Stimulated activated CD8-positive, alpha-beta memory T cell treated with anti-CD3 and anti-CD28 coated beads, Interleukin-12 subunit alpha, Interleukin-12 subunit beta, amount 100 ng/mL, for 24 hours (primary cell): ENCODE measurements around the gene PLEKHA5.

Source experiments
- DNase-seq: peaks from one replicate; pipeline ENCODE4 v3.0.0-alpha.2; 2020; ENCODE audit errors: extremely low read depth

The PLEKHA5 gene

GRCh38 chr12:19130224-19131024, 891 bp downstream of the PLEKHA5 start:
- DNase-seq, result no peak

- DNase-seq, result no peak
Measured at GRCh38 chr12:19131025-19131444, 1.5 kb downstream of the PLEKHA5 start.

GRCh38 chr12:19138551-19138950, 9.0 kb downstream of the PLEKHA5 start:
- DNase-seq, result no peak

DNA sequence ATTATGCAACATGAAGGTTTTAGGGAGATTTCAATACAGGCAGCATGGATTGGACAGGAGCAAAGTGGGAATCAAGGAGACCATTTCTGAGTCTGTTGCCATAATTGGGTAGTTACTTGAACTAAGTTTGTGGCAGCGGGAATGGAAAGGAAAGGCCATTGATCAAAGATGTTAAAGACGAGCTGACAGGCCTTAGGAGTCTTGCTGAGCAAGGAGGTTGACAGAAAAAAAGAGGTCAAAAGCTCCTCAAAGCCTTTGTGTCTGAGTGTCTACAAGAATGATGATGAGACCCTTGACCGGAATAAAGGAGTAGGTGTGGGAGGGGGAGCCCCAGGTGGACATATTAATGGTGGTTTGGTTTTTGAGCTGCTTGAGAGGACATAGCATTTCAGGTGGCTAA, 9.4 kb downstream of the PLEKHA5 start:
- DNase-seq, result no peak

GRCh38 chr12:19139615-19140194, 10.2 kb downstream of the PLEKHA5 start:
- DNase-seq, result no peak

GRCh38 chr12:19140381-19141236, 11.1 kb downstream of the PLEKHA5 start:
- DNase-seq, result no peak

DNA sequence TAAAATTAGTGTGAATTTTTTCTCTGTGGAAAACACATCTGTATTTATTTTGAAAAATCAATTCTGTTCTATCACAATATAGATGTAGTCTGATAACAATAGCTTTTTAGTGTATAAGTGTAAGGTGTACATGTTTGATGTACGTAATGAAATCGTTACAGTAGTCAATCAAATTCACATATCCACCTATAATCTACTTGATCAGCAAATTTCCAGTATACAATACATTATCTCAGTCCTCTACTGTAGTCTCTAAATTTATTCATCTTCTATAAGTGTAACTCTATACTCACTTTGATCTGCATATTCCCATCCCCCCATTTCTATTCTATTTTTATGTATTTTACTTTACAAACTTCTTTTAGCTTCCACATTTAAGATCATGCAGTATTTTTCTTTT, 13.0 kb downstream of the PLEKHA5 start:
- no peak for DNase-seq

DNA sequence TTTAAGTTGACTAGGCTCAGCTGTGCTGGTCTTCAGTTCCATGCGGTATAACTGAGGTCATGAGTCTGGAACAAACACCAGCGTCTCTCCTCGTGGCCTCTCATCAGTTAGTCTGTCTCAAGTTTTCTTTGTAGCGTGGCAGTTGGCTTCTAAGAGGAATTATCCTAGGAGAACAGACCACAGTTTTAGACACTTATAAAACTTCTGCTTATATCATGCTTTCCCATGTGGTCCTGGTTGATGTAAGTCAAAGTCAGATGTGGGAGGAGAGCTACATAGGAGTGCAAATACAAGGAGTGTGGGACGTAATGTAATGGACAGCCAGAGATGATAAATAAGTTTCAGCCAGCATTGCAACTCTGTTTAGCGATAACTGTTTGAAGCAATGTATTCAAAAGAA, 14.8 kb downstream of the PLEKHA5 start:
- DNase-seq, result no peak

DNA sequence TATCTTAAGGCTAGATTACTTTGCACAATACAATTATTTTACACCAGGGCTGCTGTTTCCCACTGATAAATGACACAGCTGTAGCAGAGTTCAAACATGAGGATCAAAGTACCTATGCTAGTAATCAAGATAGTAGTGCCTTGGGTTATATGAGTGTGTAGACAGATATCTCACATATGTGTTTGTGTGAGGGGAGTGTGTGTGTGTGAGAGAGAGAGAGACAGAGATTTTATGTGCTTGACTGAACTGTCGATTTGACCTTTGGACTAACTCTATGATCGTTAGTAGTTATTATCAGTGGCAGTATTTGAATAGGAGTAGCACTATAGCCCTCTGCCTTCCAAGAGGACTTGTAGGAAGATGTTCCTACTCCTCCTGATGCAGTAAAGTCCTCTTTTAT, 15.5 kb downstream of the PLEKHA5 start:
- DNase-seq, result no peak

DNA sequence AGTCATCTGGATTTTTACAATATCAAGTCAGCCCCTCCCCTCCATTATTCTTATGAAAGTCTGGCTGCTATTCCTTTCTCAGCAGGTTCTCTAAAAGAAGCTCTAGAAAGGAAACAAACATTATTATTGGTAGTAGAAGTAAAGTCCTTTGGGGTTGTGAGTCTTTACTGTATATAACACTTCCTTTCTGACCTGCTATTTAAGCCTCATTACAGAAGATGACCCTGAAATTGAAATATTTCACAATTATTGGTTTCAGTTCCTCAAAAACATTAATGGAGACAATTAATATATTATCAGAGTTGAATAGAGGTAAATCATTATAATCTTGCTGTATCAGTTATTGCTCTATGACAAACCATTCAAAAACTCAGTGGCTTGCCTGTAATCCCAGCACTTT, 19.3 kb downstream of the PLEKHA5 start:
- no peak for DNase-seq

DNA sequence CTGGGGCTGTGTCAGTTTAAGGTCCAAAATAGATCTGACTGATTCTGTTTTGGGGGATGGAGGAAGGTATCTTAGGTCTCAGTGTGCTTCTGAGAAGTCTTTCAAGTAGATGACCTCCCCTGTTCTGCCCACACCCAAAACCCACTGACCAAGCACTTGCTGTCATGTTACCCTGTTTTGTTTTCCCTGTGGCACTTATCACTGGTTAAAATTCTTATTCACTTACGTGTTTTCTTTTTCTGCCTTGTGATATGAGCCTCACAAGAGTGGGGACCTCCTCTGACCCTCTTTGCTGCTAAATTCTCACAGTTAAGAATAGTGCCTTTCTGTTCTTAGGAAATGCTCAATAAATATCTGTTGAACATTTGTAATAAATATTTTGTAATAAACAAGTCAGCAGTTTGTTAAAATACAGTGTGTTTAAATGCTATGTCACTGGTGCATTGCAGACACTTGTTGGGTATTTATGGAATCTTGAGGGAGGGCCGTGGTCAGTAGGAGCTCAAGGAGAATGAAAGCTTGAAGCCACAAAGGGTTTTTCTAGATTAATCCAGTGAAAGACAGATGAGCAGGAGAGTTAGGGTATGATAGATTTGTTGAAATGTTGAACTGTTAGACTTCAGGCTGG, 20.9 kb downstream of the PLEKHA5 start:
- DNase-seq, result no peak

- DNase-seq, result no peak
Measured at GRCh38 chr12:19151298-19151697, 21.8 kb downstream of the PLEKHA5 start.

DNA sequence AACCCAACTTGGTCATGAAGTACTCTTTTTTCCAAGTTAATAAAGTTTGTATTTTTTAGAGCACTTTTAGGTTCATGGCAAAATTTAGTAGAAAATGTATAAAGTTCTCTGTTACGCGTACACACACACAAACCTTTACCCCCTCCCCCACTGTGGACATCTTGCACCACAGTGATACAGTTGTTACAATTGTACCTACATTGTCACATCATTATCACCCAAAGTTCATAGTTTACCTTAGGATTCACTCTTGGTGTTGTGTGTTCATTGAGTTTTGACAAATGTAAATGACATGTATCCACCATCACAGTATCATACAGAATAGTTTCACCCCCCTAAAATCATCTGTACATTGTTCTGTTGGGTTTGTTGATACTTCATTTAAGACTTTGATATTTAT, 23.9 kb downstream of the PLEKHA5 start:
- DNase-seq, result no peak

DNA sequence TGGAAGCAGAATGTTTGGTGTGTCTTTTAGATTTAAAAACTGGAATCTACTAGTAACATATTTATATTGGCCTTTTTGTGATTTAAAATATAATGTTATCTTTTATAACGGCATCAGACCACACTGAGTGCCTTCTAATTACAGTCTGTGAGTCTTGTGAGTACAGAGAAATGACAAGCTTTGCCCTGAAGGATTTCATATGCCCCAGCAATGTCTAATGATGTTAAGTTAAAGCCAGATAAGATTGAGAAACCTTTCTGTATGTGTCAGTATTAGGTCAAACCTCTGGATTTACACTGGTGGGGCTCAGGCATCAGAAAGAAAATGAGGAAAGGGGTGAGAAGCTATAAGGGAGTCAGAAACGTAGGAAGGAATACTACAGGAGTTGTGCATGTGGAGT, 25.2 kb downstream of the PLEKHA5 start:
- DNase-seq, result no peak

GRCh38 chr12:19155981-19156734, 26.6 kb downstream of the PLEKHA5 start:
- no peak for DNase-seq

DNA sequence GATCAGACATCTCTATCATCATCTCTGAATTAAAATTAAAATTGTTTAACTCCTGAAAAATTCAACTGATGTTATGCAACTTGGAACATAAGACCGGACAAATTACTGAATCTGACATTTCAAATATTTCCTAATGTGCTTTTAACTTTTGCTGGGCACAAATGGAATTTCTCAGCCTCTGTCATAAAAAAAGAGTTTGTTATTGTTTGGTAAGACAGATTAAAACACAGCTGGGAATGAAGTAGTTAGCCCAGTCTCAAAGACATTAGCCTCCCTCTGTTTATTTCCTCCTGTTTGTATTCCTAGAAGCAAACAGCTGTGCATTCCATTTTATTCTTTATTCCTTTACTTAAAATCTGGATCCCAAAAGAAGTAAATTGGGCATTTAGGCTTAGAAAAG, 29.4 kb downstream of the PLEKHA5 start:
- no peak for DNase-seq

DNA sequence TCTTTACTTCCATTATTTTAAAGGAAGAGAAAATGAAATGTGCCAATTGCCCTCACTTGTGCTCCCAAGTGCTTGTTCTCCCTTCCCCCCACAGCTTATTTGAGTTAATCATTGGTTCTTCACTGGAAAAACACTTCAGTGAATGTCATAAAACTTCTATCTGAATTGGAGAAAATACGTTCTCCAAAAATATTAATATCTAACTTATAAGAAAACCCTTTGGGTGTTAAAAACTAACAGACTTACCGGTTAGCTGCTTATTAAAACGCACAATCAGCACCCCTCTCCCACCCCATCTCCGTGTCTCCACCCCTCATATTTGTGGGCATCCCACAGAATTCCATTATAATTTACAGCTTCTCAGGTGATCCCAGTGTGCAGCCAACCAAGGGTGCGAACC, 31.7 kb downstream of the PLEKHA5 start:
- no peak for DNase-seq

- no peak for DNase-seq
Measured at GRCh38 chr12:19165451-19165850, 35.9 kb downstream of the PLEKHA5 start.

- DNase-seq, result no peak
Measured at GRCh38 chr12:19166387-19166786, 36.9 kb downstream of the PLEKHA5 start.

DNA sequence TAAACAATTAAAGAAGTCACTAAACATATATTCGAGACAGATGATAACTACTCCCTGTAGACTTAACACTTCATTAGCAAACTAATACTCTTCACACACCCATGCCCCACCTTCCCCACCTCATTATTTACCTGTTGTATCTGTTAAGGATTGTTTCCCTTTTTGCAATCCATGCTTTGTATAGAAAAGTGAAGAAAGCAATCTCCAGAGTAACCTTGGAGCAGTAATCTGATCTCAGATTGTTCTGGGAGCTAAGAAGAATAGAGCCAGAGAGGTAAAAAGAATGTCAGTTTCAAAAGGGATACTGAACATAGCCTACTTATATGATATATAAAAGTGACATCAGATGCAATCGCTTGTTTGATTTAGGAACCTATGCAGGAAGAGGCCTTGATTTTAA, 37.4 kb downstream of the PLEKHA5 start:
- DNase-seq, result no peak

DNA sequence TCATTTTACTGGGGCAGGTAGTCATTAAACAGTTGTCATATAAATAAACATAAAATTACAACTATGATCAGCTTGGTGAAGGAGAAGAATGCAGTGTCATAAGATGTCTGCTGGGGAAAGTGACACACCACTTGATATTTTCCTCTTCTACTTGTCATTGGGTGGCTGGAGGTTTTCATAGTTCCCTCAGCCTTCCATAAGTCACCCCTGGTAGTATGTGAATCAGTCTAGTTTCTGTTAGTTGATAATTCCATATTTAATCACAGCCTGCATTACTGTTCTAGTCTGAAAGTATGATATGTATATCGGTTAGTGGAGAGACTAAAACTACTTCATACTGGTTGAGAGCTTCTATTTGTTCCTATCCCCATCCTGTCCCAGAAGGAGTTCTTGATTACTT, 38.2 kb downstream of the PLEKHA5 start:
- DNase-seq, result no peak

GRCh38 chr12:19168644-19169043, 39.1 kb downstream of the PLEKHA5 start:
- DNase-seq, result no peak
